H4 (cell line): Measurements from ENCODE around the gene CKAP5. TPM values are rescaled to one million over a fixed set of nuclear protein-coding genes. Genes with fewer than 3 reads are reported as not detected.
"Not testable (repeated sequence)": the region's sequence is repeated elsewhere in the genome, so short reads cannot be mapped to it uniquely, and the experiment has no call there.

Source experiments
- DNase-seq: peaks from one replicate; pipeline ENCODE4 v3.0.0-alpha.2; 2015; ENCODE audit warnings: low spot score
- total RNA-seq: library from RNA; depleted of rRNA; stranded (reverse); fragments of >200 nt; shearing (Covaris generic); gene quantifications from 2 replicates; pipeline ENCODE4 v1.2.3, GENCODE V29; 2014

CKAP5 gene
- total RNA-seq, 1 experiment from 2014 or later: 71.4 TPM

- no peak for DNase-seq
Measured at GRCh38 chr11:46855167-46855566, 9.1 kb upstream of the CKAP5 start.

- DNase-seq: no peak
Measured at GRCh38 chr11:46850829-46851380, 4.8 kb upstream of the CKAP5 start.

- DNase-seq: no peak
Measured at GRCh38 chr11:46849631-46850030, 3.6 kb upstream of the CKAP5 start.

GRCh38 chr11:46846510-46846830, 390 bp upstream of the CKAP5 start:
- DNase-seq: no peak

GRCh38 chr11:46845440-46845739, 690 bp downstream of the CKAP5 start:
- DNase-seq: no peak

- no peak for DNase-seq
Measured at GRCh38 chr11:46840116-46840515, 6.0 kb downstream of the CKAP5 start.

- DNase-seq: no peak
Measured at GRCh38 chr11:46838501-46838900, 7.6 kb downstream of the CKAP5 start.

GRCh38 chr11:46837860-46838259, 8.2 kb downstream of the CKAP5 start:
- no peak for DNase-seq

- DNase-seq: no peak
Measured at GRCh38 chr11:46836870-46837269, 9.2 kb downstream of the CKAP5 start.

- no peak for DNase-seq
Measured at GRCh38 chr11:46836431-46836830, 9.6 kb downstream of the CKAP5 start.

- DNase-seq: no peak
Measured at GRCh38 chr11:46835897-46836296, 10.2 kb downstream of the CKAP5 start.

GRCh38 chr11:46834821-46835220, 11.3 kb downstream of the CKAP5 start:
- no peak for DNase-seq

- DNase-seq: no peak
Measured at GRCh38 chr11:46832511-46833214, 13.4 kb downstream of the CKAP5 start.

- no peak for DNase-seq
Measured at GRCh38 chr11:46827995-46828394, 18.1 kb downstream of the CKAP5 start.

- DNase-seq: peak; percentile 53
Measured at GRCh38 chr11:46826310-46827044, 19.6 kb downstream of the CKAP5 start.

GRCh38 chr11:46808799-46809431, 37.2 kb downstream of the CKAP5 start:
- DNase-seq: peak; percentile 27

GRCh38 chr11:46801694-46802470, 44.2 kb downstream of the CKAP5 start:
- DNase-seq: no peak

GRCh38 chr11:46800177-46800576, 45.9 kb downstream of the CKAP5 start:
- DNase-seq: no peak

GRCh38 chr11:46799725-46800124, 46.4 kb downstream of the CKAP5 start:
- not testable (repeated sequence) for DNase-seq

GRCh38 chr11:46778416-46778815, 67.7 kb downstream of the CKAP5 start:
- DNase-seq: no peak

GRCh38 chr11:46776878-46777277, 69.2 kb downstream of the CKAP5 start:
- DNase-seq: no peak

GRCh38 chr11:46769636-46770221, 76.4 kb downstream of the CKAP5 start:
- DNase-seq: no peak
